Stimulated activated CD4-positive, alpha-beta T cell treated with anti-CD3 and anti-CD28 coated beads, Interleukin-4, amount 100 ng/mL, for 4 hours (primary cell): Measurements from ENCODE around the gene RGPD8.
"Not testable (repeated sequence)": the region's sequence is repeated elsewhere in the genome, so short reads cannot be mapped to it uniquely, and the experiment has no call there.

Source experiments
- DNase-seq, 2 experiments: peaks; one replicate each; pipeline ENCODE4 v3.0.0-alpha.2; 2020

RGPD8 gene

DNA sequence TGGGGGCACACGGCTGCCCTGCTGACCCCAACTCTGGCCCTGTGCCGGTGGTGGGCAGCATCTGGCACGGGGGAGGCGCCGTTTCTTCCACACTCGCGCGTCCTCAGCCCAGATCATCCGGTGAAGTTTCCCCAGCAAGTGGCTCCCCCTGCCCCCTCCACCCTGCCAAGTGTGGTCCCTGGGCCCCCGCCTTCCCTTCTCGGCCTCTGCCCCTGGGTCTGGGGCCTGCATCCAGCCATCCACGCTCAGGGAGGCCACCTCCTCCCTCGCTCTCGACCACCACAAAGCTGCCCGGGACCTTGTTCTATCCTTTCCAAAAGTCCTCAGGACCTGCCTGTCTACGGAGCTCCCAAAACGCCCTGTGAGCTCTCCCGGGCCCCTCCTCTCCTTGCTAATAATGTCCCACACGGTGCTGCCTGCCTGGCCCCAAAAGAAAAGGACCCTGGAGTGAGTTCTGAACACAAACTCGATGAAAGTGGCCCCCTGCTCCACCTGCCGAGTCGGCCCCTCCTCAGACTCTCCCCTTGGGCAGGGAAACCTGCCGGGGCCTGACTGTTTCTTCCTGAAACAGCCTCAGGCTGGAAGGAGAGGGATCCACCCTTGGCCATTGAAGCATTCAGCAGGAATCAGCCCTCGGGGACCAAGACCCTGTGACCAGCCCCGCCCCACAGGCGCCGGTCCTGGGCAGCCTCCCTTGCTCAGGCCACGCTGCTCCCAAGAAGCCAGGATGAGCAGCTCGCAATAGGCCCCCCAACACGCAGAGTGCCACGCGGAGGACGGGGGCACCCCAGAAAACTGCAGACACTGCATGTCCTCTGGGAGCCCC, 1.7 kb upstream of the RGPD8 start:
- DNase-seq = not testable (repeated sequence)

DNA sequence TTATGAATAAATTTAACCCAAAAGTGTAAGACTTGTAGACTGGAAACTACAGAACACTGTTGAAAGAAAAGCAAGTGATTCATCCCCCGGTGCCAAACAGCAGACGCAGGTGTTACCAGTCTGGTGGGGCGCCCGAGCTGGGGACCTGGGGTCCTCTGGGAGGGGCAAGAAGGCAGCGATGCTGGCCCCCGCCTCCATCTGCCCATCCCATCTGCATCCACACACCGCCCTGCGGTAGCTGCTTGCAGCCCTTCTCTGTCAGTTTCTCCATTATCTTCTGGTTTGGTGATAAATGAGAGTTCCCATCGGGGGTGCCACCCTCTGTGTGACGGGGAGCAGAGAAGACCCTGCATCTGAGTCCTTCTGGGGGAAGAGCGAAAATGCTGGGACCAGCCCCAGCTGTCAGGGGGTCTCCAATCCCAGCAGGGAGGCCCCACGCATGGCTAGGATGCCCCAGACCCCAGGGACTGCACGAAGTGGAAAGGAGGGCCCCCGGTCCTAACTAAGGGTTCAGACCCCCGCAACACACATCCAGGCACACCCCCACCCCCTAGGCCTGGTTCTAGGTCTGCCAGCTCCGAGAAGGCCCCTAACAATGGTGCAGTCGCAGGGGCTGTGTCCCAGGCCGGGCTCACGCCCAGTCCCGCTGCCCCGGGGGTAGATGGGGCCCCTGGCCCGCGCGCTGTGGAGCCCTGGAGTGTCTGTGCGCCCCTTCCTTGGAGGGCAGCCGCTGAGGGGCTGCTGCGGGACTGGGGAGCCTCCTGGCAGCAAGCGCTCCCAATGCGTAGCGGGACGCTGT, 686 bp upstream of the RGPD8 start:
- no peak for DNase-seq

DNA sequence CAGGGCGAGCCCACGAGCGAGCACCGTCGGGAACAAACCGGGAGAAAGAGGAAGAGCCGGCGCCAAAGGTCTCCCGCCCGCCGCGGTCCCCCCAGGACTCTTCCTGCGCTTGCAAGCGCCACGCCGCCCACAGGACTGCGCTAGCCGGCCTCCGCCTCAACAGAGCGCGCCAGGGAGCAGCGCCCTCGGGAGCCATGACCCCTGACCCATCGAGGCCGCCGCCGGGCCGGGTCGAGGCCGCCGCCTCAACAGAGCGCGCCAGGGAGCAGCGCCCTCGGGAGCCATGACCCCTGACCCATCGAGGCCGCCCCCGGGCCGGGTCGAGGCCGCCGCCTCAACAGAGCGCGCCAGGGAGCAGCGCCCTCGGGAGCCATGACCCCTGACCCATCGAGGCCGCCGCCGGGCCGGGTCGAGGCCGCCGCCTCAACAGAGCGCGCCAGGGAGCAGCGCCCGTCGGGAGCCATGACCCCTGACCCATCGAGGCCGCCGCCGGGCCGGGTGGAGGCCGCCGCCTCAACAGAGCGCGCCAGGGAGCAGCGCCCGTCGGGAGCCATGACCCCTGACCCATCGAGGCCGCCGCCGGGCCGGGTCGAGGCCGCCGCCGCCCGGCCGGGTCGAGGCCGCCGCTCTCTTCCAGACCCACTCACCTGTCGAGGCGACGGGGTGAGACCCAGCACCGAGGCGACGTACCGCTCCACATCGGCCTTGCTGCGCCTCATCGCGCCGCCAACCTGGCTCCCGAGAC, 538 bp downstream of the RGPD8 start:
- DNase-seq = peak; percentile 21 to 29

DNA sequence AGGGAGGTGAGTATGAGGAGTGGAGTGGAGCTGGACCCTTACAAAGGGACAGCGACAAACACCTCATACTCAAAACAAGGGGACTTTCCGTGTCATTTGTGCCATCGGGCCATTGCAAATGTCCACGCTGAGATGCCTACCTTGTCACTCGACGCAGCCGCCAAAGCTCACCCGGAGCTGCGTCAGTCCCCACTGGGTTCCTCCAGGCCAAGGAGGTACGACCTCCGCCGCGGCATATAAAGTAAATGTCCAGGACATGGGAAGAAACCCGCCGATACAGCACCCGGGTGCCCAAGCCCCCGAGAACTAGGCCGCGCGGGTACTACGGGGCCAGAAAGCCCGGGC, 1.1 kb downstream of the RGPD8 start:
- DNase-seq = not testable (repeated sequence)

DNA sequence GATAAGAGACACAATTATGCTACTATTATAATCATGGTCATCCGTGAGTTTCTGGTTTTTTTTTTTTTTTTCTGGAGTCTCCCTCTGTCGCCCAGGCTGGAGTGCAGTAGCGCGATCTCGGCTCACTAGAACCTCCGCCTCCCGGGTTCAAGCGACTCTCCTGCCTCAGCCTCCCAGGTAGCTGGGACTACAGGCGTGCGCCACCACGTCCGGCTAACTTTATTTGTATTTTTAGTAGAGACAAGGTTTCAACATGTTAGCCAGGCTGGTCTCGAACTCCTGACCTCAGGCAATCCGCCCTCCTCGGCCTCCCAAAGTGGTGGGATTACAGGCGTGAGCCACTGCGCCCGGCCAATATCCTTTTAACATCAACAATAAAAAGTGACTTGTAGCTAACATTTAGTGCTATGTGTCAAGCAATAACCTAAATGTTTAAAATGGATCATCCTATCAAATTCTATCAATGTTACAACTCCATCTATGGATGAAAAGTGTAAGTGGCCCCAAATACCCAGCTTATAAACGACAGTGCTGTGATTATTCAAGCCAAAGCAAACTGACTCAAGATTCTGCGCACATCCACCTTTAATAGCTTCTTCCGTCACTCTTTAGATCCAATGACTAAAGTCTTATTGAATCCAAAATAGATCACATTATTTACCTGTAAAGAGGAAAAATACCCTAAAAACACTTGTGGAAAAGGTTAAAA, 1.7 kb downstream of the RGPD8 start:
- not testable (repeated sequence) for DNase-seq

DNA sequence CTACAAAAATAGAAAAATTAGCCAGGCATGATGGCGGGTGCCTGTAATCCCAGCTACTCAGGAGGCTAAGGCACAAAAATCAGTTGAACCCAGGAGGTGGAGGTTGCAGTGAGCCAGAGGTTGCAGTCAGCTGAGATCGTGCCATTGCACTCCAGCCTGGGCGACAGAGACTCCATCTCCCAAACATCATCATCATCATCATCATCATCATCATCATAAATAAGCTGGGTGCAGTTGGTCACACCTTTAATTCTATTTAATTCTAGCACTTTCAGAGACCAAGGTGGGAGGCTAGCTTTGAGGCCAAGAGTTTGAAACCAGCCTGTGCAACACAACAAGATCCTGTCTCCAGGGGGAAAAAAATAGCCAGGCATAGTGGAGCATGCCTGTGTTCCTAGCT, 8.9 kb downstream of the RGPD8 start:
- DNase-seq = not testable (repeated sequence)

DNA sequence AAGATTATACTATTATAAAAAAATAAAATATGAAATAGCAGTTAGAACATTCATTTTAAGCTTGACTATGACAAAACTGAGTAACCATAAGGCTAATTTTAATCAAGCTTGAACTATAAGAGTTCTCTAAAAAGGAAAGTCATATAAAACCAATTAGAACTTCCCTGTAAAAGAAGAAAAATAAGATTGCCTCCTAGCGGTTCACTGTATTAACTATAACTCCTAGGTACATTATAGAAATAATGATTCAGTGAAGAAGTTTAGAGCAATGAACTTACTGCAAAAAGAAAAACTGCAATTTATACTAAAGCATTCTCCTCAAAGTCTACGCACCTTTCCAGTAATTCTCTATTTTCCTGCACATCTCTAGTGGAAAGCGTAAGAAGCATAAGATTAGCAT, 16.6 kb downstream of the RGPD8 start:
- not testable (repeated sequence) for DNase-seq

DNA sequence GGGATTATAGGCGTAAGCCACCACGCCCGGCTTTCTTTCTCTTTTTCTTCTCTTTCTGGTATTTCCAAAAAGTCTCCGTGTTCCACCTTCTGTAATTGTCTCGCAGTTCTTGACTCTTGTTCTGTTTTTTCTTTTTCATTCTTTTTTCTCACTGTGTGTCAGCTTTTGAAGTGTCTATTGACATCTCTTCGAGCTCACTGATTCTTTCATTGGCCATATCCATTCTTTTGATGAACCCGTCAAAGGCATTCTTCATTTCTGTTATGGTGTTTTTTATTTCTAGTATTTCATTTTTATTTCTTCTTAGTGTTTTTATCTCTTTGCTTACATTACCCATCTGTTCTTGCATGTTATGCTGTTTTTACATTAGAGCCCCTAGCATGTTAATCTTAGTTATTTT, 73.4 kb downstream of the RGPD8 start:
- not testable (repeated sequence) for DNase-seq

DNA sequence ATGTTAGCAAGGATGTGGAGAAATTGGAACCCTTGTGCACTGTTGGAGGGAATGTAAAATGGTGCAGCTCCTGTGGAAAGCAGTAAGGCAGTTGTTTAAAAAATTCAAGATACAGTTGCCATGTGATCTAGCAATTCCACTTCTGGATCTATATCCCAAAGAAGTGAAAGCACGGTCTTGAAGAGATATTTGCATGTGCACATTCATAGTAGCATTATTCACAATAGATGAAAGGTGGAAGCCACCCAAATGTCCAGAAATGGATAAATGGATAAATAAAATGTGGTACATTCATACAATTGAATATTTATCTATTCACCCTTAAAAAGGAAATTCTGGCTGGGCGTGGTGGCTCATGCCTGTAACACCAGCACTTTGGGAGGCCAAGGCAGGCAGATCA, 79.1 kb downstream of the RGPD8 start:
- DNase-seq = not testable (repeated sequence)

DNA sequence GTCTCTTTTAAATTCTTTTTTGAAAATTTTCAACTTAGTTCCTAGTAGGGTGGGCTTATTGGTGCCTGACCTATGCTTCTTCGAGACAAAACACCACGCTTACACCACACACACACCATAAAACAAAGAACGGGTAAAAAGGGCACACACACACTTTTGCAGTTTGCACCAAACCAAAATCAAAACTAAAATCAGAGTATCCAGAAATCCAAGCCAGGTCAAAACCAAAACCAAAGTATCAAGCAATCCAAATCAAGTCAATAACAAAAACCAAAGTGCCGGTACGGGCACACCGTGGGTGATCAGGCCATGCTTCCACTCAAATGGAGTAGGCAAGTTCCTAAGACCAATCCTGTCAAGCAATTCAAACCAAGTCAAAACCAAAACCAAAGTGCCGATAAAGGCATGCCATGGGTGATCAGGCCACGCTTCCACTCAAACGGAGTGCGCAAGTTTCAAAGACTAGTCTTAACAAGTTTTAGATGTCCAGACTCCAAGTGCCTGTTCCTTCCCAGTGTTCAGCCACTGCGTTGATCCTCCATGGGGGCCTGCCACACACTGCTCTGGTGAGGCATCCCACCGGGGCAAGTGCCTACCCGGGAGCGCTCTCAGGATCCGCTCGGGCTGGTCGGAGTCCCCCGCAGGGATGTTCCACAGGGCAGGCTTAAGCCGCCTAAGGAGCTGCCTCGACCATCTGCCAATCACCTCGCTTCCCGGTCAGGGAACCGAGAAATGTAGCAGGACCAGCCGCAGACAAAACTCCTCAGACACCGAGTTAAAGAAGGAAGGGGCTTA, 80.4 kb downstream of the RGPD8 start:
- DNase-seq = not testable (repeated sequence)

DNA sequence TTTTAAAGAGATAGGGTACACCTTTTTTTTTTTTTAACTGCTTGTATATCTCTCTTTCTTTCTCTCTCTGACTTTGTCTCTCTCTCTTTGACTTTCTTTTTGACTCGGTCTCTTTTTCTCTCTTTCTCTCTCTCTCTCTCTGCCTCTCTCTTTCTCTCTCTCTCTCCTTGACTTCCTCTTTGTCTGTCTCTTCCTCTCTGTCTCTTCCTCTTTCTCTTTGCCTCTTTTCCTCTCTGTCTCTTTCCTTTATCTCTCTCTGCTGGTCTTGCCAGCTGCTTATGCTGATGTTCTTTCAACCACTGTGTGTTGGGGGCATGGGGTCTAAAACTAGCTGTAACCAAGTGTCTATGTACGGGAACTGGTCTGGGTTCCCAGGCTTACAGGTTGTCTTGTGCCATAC, 81.2 kb downstream of the RGPD8 start:
- not testable (repeated sequence) for DNase-seq

DNA sequence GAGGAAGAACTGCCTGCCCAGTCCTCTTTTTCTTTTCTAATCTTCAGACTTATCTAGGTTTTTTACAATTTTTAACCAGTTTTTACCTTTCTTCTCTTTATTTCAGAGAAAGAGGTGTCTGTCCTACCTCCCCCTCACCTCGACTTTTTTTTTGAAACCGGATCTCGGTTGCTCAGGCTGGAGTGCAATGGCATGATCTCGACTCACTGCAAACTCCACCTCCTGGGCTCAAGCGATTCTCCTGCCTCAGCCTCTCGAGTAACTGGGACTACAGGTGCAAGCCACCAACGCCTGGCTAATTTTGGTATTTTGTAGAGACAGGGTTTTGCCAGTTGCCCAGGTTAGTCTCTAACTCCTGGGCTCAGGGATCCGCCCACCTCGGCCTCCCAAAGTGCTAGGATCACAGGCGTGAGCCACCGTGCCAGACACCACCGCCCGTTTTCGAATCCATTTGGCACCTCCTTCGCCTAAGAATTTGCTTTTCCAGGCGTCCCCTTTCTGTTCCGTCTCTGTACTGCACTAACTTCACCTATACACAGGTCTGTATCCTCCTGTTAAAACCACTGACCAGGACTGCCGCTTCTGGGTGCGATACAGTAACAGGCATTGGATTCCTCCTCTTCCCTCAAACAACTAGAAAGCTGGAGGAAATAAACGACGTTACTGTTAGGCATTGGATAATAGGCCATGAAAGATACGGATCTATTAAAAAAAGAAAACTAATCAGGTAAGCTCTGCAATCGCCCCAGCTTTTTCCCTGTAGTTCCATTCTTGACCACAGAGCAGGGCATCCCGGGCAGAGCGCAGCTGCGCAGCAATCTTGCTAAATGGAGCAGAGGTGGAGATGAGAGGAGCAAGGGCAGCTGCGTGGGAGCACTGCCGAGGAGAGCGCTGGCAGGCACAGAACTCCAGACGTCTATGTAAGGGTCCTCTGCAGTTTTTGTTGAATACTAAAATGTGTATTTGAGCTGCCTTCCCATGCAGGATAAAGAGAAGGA, 88.1 kb downstream of the RGPD8 start:
- DNase-seq = no peak

DNA sequence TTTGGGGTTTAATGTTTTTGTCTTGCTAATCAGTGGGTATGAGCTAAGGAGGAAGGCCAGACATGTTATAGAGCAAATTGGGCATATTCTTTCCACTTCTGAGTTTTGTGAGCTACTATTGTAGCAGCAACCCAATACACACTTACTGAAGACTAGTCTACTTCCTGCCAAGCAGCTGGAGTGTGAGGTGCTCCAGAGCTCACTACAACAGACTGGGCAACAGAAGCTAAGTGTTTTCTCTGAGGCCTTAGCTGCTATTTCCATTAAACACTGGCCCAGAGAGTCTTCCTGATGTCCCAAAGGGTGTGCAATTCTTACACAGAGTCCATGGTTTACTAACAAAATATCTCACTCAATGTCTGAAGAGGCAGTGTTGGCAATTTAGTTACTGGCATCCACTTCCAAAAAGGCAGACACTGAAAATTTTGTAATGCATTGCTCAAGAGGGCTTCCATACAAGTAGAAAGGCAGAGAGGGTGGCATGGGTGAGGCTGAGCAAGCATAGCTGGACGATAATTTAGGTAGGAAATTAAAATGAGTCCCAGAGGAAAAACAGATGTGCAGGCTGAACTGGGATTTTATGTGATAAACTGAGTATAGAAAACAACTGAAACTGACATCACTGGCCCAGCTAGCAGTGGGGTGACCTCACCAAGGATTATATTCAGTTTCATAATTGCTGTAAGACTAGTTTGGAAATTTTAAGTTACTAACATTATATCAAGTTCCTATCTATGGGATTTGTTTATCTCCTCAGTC, 89.4 kb downstream of the RGPD8 start:
- DNase-seq = no peak

DNA sequence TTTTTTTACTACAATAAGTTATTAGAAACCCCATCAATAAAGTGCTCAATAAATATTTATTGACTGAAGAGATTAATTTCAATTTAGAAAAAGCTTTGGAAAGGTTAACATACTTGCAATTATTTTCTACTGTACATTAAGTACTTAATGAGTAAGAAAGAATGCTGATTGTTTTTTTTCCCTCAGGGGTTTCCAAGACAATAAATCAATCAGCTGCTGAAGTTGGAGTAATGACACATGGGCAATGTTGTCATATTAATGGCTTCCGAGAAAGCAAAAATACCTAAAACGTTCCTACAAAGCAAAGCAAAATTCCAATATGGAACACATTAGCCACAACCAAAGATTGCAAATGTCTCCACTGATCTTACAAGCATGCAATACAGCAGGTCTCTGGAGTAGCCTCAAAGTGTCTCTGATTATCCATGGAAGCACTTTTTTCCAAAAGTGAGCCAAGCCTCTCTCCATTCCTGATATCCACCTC, 91.3 kb downstream of the RGPD8 start:
- DNase-seq = no peak

DNA sequence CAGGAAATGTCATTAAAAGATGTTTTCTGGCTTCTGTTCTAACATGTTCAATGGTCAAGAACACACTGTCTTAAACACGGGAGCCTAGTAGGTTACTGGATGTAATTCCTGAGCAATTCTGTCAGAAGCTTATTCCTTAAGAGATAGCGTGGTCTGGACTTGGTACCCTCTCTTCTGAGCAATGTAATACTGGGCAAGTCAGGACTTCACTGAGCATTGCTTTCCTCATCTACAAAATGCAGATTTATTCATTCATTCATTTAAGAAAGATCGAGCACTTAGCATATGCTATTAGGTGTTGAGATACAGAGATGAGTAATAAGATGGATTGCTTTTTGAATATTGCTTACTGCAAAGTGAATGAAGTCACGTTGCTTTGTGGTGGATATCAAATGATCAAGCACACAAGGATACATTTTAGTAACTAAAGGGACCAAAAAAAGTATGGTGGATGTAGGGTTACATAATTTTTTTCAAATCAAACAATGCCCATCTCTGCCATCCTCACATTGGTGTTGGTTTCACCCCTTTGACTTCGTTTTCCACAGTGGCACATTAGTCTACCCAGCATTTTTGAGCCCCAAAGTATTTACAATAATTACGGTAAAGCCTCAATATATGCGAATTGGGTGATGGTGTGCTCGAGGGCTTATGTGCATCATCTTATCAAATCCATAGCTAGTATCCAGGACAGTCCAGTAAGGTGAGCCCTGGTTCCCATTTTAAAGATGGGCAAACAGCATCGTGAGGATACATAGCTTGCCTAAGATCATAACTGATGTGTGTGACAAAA, 92.8 kb downstream of the RGPD8 start:
- DNase-seq = no peak

DNA sequence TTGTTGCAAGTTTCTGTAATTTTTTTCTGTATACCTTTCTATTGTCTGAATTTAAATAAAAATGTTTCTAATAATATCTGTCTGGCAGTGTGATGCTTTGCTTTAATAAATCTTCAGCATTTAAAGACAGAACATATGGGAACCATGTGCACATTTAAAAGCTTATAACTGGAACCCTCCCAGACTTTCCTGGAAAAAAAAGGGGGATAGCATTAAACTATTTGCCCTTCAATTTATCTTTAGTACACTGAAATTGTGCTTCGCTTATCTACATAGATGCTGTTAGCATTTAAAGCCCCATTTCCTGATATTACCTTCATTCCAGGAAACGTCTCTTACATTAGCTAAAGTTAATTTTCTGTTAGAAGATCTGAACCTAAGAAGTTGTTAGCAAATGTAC, 93.5 kb downstream of the RGPD8 start:
- DNase-seq = no peak

DNA sequence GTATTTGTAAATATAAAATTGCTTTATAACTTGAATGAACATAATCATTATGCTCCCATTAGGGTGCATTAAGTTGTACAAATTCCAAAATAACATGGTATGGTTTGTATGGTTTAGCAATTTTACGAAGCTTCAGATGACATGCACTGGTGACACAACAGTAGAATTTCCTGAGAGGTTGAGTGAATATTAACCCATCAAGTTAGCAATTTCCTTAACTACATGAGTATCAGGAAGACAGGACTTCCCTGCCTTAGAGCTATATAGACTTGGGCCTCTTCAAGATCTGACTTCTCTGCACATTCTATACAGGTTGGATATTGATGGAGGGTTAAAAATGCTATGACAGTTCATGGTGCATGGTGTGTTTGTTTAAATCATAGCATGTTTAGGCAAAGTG, 97.8 kb downstream of the RGPD8 start:
- DNase-seq = no peak

DNA sequence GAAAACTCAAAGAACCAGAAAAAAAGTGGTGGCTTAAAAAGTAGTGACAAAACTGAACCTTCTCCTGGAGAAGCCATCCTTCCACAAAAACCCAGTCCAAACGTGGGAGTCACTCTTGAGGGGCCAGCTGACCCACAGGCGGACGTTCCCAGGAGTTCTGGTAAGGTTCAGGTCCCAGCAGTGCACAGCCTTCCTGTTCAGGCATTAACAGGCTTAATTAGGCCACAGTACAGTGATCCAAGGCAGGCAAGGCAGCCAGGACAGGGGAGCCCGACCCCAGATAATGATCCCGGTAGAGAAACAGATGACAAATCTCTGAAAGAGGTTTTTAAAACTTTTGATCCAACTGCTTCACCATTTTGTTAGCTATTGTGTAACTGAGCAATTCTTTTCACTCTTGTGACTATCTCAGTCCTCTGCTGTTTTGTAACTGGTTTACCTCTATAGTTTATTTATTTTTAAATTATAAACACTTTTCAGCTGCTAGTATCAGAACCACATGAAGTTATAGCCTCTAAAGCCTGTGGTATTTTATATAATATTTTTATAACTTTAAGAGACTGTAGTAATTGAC, 101.2 kb downstream of the RGPD8 start:
- DNase-seq = no peak

DNA sequence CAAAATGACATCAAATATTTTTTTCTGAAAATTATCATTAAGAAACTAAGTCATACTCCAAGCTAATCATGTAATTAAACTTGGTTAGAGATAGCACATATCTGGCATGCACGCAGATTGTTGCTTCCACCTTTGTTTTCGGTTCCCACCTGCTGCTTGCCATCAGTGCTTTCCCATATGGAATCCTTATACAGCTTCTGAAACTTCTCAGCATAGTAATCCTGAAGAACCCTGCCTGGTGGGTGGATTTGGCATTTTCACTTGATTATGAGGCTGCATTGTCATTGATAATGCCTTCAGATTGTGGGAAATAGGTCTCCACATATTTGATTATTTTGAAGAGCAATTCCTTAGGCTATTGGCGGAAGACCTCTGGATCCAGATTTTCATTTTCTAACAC, 110.5 kb downstream of the RGPD8 start:
- DNase-seq = no peak
